BJ (cell line): ENCODE measurements around the gene NAP1L1. TPM values are rescaled to one million over a fixed set of nuclear protein-coding genes. Genes with fewer than 3 reads are reported as not detected.

Experiments used
- CTCF ChIA-PET: fragments of 350-600 bp; formaldehyde crosslinking; extraction: SDS; loops from one replicate; lab custom pipeline; 2021; ENCODE audit warnings: antibody characterized with exemption, inconsistent platforms; lab: Yijun Ruan, JAX
- POLR2A ChIA-PET: fragments of 300-600 bp; sonication (Branson Sonifier 250); formaldehyde crosslinking; extraction: SDS; loops from one replicate; lab custom pipeline; 2021; ENCODE audit warnings: antibody characterized with exemption; lab: Charles Lee
- DNase-seq: peaks from one replicate; pipeline ENCODE4 v3.0.0-alpha.2; 2011; ENCODE audit warnings: low read depth
- H3K27me3 ChIP-seq: 2 replicates; pipeline ENCODE4 v1.6.0; 2011; ENCODE audit warnings: low read length; ENCODE audit not compliant: control insufficient read depth, insufficient read depth
- H3K36me3 ChIP-seq: 2 replicates; pipeline ENCODE4 v1.5.1; 2011; ENCODE audit warnings: low read length; ENCODE audit not compliant: control insufficient read depth, insufficient read depth
- H3K4me3 ChIP-seq: 2 replicates; pipeline ENCODE4 v1.5.1; 2011; ENCODE audit warnings: low read depth, mild to moderate bottlenecking, control low read depth, low read length
- polyA plus RNA-seq: library from polyadenylated mRNA; depleted of rRNA; stranded (reverse); fragments of >200 nt; gene quantifications from 2 replicates; pipeline ENCODE4 v1.2.3, GENCODE V29; 2011
- TF ChIP-seq, protein P1 (sequence below): IDR thresholded peaks from 2 replicates; pipeline ENCODE4 v1.5.1; 2011; ENCODE audit warnings: low read depth, mild to moderate bottlenecking, control low read depth, inconsistent platforms, low read length, moderate library complexity; ENCODE audit not compliant: insufficient read depth

The NAP1L1 gene
- polyA plus RNA-seq, 1 experiment, result 111 TPM

DNA sequence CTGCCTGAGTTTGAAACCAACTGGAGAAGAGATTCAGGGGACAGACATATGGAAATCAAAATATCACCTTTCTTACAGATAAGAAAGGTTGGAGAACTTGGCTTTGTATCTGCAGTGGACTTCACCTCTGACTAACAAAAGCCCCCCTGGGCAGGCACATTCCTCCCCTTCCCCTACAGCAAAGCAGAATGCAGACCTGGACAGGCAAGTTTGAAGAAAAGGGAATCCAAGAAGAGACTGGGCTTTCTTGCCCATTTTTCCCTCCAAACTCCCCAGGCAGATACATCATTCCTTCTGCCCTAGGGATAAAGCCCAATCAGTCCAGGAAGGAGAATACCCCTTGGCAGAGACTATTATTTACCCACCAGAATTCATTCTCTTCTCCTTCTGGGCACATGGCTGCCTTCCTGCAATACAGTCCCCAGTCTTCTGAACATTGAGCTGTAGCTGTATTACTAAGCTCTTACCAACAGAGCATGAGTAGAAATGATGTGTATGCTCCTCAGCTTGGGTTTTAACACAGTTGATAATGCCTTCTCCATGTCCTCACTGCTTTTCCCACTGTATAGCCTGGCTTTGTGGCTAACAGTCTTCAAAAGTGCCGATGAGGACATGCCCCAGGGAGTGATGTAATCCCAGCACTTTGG lies 17.4 kb upstream of the NAP1L1 start:
- Histone ChIP-seq H3K27me3 (no peaks in the 10 kb centered on the region), H3K36me3 (no peaks in the 10 kb centered on the region), H3K4me3 (no peak overlapping the region)
- TF ChIP-seq, protein P1, sequence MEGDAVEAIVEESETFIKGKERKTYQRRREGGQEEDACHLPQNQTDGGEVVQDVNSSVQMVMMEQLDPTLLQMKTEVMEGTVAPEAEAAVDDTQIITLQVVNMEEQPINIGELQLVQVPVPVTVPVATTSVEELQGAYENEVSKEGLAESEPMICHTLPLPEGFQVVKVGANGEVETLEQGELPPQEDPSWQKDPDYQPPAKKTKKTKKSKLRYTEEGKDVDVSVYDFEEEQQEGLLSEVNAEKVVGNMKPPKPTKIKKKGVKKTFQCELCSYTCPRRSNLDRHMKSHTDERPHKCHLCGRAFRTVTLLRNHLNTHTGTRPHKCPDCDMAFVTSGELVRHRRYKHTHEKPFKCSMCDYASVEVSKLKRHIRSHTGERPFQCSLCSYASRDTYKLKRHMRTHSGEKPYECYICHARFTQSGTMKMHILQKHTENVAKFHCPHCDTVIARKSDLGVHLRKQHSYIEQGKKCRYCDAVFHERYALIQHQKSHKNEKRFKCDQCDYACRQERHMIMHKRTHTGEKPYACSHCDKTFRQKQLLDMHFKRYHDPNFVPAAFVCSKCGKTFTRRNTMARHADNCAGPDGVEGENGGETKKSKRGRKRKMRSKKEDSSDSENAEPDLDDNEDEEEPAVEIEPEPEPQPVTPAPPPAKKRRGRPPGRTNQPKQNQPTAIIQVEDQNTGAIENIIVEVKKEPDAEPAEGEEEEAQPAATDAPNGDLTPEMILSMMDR, result no peak
- CTCF ChIA-PET, result no interaction called here
- no peak for DNase-seq
- POLR2A ChIA-PET, result interaction anchor here (0.6 kb wide), 1 partner anchor 292 kb away, joined by 3 read pairs; no protein-coding TSS in a partner anchor

DNA sequence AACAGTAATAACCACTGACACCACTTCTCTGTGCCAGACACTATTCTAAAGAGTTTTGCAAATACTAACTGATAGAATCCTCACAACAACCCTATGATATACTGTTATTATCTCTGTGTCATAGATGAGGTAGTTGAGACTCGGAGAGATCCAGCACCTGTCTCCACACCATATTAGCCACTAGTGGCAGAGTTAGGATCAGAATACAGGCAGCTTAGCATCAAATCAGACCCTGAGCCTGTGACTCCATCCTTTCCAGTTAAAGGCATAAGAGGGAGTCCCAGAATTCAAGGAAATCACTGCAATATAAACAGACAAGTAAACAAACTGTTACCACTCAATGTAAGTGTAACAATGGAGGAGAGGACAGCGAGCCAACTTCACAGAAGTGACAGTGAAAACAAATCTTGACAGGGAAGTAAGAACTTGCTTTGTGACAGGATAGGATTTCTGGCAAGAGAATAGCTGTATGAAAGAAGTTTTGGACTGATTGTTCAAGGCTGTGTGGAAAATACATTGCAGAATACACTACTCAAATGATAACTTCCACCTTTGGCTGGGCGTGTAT lies 11.7 kb upstream of the NAP1L1 start:
- no peaks in the 10 kb centered on the region for H3K36me3 ChIP-seq
- no peak for DNase-seq
- TF ChIP-seq, protein P1, result no peak
- ChIA-PET POLR2A (no interaction called here), CTCF (no interaction called here)
- no peak overlapping the region for H3K4me3 ChIP-seq
- no peaks in the 10 kb centered on the region for H3K27me3 ChIP-seq

DNA sequence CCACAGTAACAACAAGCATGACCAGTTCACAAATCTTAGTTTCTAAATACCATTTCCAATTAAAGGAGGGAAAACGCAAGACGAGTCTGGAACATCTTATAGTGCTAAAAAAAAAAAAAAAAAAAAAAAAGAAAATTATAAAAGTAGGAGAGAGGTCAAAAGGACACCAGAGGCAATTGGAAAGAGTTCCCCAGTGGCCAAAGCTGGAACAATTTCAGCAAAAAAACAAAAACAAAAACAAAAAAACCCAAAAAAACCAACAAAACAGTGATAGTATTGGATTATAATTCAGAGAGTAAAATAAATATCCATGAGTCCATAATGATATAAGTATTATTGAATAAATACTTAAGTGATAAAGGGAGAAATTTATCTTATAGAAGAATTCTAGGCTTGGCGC lies 10.3 kb upstream of the NAP1L1 start:
- ChIA-PET POLR2A (no interaction called here), CTCF (no interaction called here)
- no peak overlapping the region for H3K4me3 ChIP-seq

DNA sequence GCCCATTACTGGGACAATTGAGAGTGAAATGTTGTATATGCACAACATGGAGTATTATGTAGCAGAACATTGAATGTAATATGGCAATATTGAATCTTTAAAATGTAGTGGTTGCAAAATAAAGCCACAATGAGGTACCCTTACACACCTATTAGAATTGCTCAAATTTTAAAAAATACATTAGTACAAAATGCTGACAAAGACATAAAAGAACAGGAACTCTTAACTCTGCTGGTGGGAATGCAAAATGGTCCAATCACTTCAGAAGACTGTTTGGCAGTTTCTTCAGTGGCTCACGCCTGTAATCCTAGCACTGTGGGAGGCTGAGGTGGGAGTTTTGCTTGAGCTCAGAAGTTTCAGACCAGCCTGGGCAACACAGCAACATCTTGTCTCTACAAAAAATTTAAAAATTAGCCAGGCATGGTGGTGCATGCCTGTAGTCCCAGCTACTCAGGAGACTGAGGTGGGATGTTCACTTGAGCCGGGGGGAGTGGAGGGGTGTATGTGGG lies 6.8 kb upstream of the NAP1L1 start:
- CTCF ChIA-PET, result interaction anchor here (0.6 to 1.5 kb wide), 2 partner anchors 53 to 67 kb away, joined by 3 to 6 read pairs; no protein-coding TSS in a partner anchor
- TF ChIP-seq, protein P1, result no peak
- no peak for DNase-seq
- Histone ChIP-seq H3K27me3 (no peaks in the 10 kb centered on the region), H3K4me3 (no peak overlapping the region), H3K36me3 (no peaks in the 10 kb centered on the region)
- POLR2A ChIA-PET, result no interaction called here

More for the DNA sequence above, 10.3 kb upstream of the NAP1L1 start:
- Histone ChIP-seq H3K27me3 (no peaks in the 10 kb centered on the region), H3K36me3 (no peaks in the 10 kb centered on the region)
- DNase-seq, result no peak
- TF ChIP-seq, protein P1, result no peak

DNA sequence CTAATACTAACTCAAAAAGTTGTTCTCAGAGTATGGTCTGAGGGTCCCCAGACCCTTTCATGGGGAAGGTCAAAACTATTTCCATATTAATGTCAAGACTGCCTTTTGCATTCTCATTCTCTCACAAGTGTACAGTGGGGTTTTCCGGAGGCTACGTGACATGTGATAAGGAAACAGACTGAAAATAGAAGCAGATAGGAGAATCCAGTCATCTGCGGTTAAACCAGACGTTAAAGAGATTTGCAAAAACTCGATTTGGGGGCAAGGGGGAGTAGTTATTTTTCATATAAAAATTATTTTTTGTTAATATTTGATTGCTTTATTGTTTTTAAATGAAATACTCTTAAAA lies 1.0 kb upstream of the NAP1L1 start:
- DNase-seq, result no peak
- H3K27me3 ChIP-seq, result no peaks in the 10 kb centered on the region
- H3K36me3 ChIP-seq, result no peaks in the 10 kb centered on the region
- POLR2A ChIA-PET, result no interaction called here
- TF ChIP-seq, protein P1, result no peak
- H3K4me3 ChIP-seq, result peak overlapping the region; percentile 89
- CTCF ChIA-PET, result interaction anchor here (1.0 kb wide), 1 partner anchor 18 kb away, joined by 3 read pairs; no protein-coding TSS in a partner anchor
